HEK293T (cell line): ENCODE results near the gene BRAP.
"Not testable (repeated sequence)": the region's sequence is repeated elsewhere in the genome, so short reads cannot be mapped to it uniquely, and the experiment has no call there.

Source experiments
- CTCF ChIA-PET: fragments of 350-600 bp; formaldehyde crosslinking; extraction: SDS; loops from one replicate; lab custom pipeline; 2021; ENCODE audit warnings: antibody characterized with exemption, inconsistent platforms; lab: Yijun Ruan, JAX
- POLR2A ChIA-PET: fragments of 350-600 bp; formaldehyde crosslinking; extraction: SDS; loops from one replicate; lab custom pipeline; 2020; ENCODE audit warnings: antibody characterized with exemption, inconsistent platforms; lab: Yijun Ruan, JAX
- DNase-seq: peaks from one replicate; pipeline ENCODE4 v3.0.0; 2012; ENCODE audit warnings: mixed read lengths; ENCODE audit errors: extremely low spot score
- ARNT ChIP-seq: fragments of 450-650 bp; IDR thresholded peaks from 2 replicates; pipeline ENCODE4 v1.6.1; 2017; ENCODE audit warnings: mild to moderate bottlenecking
- BHLHE40 ChIP-seq: fragments of 450-650 bp; IDR thresholded peaks from 2 replicates; pipeline ENCODE4 v1.6.1; 2016; ENCODE audit warnings: mild to moderate bottlenecking, moderate library complexity, borderline replicate concordance
- CTBP1 ChIP-seq: fragments of 450-650 bp; IDR thresholded peaks from 2 replicates; pipeline ENCODE4 v1.6.1; 2016; ENCODE audit warnings: borderline replicate concordance
- ELF4 ChIP-seq: fragments of 450-650 bp; IDR thresholded peaks from 2 replicates; pipeline ENCODE4 v1.6.1; 2017; ENCODE audit warnings: antibody characterized with exemption
- FOXA1 ChIP-seq: fragments of 450-650 bp; IDR thresholded peaks from 2 replicates; pipeline ENCODE4 v1.6.1; 2016; ENCODE audit warnings: mild to moderate bottlenecking
- FOXK2 ChIP-seq: fragments of 450-650 bp; IDR thresholded peaks from 2 replicates; pipeline ENCODE4 v1.6.1; 2016; ENCODE audit warnings: mild to moderate bottlenecking
- FOXM1 ChIP-seq: fragments of 450-650 bp; IDR thresholded peaks from 2 replicates; pipeline ENCODE4 v1.6.1; 2017; ENCODE audit warnings: mild to moderate bottlenecking, borderline replicate concordance
- HDGF ChIP-seq: fragments of 450-650 bp; IDR thresholded peaks from 2 replicates; pipeline ENCODE4 v1.6.1; 2017; ENCODE audit warnings: antibody characterized with exemption, borderline replicate concordance
- L3MBTL2 ChIP-seq: fragments of 450-650 bp; conservative IDR thresholded peaks from 2 replicates; pipeline ENCODE4 v1.6.1; 2016; ENCODE audit warnings: mild to moderate bottlenecking
- LEF1 ChIP-seq: fragments of 450-650 bp; IDR thresholded peaks from 2 replicates; pipeline ENCODE4 v1.6.1; 2017; ENCODE audit warnings: mild to moderate bottlenecking, borderline replicate concordance
- NFRKB ChIP-seq: fragments of 450-650 bp; IDR thresholded peaks from 2 replicates; pipeline ENCODE4 v1.6.1; 2016; ENCODE audit warnings: mild to moderate bottlenecking, moderate library complexity
- SP1 ChIP-seq: fragments of 450-650 bp; IDR thresholded peaks from 2 replicates; pipeline ENCODE4 v1.6.1; 2017
- SUZ12 ChIP-seq: fragments of 450-650 bp; IDR thresholded peaks from 2 replicates; pipeline ENCODE4 v1.6.1; 2016; ENCODE audit warnings: mild to moderate bottlenecking
- TARDBP ChIP-seq: fragments of 450-650 bp; IDR thresholded peaks from 2 replicates; pipeline ENCODE4 v1.6.1; 2016
- ZNF384 ChIP-seq: fragments of 450-650 bp; IDR thresholded peaks from 2 replicates; pipeline ENCODE4 v1.6.1; 2016
- TF ChIP-seq, protein P1 (sequence below): fragments of 450-650 bp; IDR thresholded peaks from 2 replicates; pipeline ENCODE4 v1.6.1; 2016

Gene BRAP

DNA sequence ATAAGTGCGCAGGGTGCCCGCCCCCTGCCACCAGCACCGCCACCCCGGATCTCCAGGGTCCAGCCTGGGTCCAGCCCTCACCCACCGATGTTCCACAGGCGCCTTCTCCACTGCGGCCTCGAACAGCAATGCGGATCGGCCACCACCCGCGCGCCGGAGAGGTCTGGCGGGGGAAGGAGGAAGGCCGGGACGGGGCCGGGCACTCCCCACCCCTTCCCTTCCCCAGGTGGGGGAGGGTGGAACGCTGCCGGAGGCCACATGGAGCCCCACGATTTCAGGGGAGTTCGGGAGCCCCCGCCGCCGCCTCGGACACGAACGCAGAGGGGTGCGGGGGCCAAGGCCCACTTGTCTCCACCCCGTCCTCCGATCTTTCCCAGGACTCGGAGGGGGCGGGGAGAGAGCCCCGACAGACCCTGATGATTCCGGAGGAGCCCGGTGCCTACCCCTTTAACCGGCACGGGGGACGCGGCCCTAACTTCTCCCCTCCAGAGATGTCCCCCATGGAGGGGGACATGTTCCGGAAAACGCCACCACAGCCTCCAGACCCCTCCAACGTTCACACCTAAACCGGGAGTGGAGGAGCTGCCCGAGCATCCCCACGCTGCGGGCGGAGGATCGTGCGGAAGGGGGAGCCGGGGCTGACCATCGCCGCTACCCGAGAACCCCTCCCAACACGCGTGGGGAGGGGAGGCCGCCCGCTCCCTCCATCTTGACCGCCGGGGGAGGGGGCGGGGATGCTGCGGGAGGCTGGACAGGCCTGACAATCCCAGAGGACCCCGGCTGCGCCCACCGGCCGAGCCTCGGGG is 87.7 kb downstream of the BRAP start:
- ChIA-PET POLR2A (no interaction called here), CTCF (no interaction called here)
- TF ChIP-seq ELF4 (no peak), FOXM1 (0 out of 2 replicates have a peak, but pooled peaks have one; percentile 32)
- peak; percentile 44 for DNase-seq

DNA sequence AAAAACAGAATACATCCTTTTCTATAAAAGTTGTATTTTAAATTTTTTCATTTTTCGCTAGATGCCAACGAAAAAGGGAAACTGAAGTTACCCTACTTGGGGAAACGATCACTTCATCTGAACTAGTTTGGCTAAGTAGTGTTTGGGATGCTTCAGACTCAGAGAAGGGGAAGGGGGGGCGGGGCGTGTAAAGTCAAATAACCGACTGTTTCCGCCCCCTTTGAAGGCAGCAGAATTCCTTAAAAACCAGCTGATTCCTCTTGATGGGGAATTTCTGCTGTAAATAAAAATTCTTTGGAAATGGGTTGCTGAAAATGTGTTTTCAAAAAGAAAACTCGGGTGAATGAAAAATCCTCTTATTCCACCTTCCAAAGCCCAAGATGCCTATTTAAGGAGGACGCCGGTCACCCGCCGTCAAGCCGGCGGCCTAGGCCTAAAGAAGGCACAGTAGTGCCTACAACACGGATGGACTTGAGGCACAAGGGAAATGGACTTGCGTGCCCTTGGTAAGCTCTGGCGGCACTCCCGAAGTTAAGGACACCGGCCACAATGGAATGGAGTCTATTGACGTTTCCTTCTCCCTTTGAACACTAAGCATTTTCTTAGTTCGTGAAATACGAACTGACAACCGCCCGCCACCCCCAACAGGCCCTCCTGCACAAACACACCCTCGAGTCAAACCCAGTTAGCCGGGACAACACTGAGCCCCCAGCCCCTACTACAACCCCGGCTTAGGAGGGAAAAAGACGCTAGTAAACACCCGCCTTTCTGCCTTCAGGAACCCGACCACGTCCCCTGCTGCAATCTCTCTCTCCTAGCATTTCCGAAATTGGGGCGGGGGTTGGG is 88.5 kb downstream of the BRAP start:
- ChIA-PET POLR2A (no interaction called here), CTCF (no interaction called here)
- TF ChIP-seq FOXA1 (no peak), ZNF384 (no peak), LEF1 (no peak), L3MBTL2 (no peak), FOXK2 (no peak), TARDBP (no peak), NFRKB (no peak), BHLHE40 (no peak), SP1 (no peak), ARNT (no peak), FOXM1 (no peak), SUZ12 (no peak), HDGF (no peak), ELF4 (no peak), CTBP1 (no peak)
- TF ChIP-seq, protein P1, sequence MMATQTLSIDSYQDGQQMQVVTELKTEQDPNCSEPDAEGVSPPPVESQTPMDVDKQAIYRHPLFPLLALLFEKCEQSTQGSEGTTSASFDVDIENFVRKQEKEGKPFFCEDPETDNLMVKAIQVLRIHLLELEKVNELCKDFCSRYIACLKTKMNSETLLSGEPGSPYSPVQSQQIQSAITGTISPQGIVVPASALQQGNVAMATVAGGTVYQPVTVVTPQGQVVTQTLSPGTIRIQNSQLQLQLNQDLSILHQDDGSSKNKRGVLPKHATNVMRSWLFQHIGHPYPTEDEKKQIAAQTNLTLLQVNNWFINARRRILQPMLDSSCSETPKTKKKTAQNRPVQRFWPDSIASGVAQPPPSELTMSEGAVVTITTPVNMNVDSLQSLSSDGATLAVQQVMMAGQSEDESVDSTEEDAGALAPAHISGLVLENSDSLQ, result no peak
- DNase-seq, result peak; percentile 48

DNA sequence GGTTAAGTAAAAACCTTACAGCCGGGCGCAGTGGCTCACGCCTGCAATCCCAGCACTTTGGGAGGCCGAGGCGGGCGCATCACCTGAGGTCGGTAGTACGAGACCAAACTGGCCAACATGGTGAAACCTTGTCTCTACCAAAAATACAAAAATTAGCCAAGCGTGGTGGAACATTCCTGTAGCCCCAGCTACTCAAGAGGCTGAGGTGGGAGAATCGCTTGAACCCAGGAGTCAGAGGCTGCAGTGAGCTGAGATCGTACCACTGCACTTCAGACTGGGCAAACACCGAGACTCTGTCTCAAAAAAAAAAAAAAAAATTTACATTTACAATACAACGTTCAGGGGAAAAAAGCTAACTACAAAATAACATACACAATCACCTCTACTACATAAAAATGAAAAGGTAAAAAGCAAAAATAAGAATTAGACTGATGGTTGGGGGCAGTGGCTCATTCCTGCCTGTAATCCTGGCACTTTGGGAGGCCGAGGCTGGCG is 90.4 kb downstream of the BRAP start:
- DNase-seq, POLR2A ChIA-PET, CTCF ChIA-PET: not testable (repeated sequence)
- peak; percentile 84 for TF ChIP-seq ZNF384
